H1 (cell line): ENCODE data around the gene MAN1C1.

Experiments used
- NANOG ChIP-seq: IDR thresholded peaks from 2 replicates; pipeline ENCODE4 v1.6.1; 2011; ENCODE audit warnings: low read length, low read depth, mild to moderate bottlenecking, inconsistent platforms; ENCODE audit not compliant: insufficient read depth, poor library complexity, severe bottlenecking
- POLR2A ChIP-seq, 2 experiments: IDR thresholded peaks; 1 replicate in 1 of 2; 2 replicates in 1 of 2; pipeline ENCODE4 v1.6.1; 2011; ENCODE audit warnings: low read depth in 2 of 2, low read length in 2 of 2, mild to moderate bottlenecking in 2 of 2; ENCODE audit errors: control extremely low read depth in 1 of 2
- SAP30 ChIP-seq: fragments of 300-600 bp; sonication (generic); IDR thresholded peaks from 2 replicates; pipeline ENCODE4 v1.7.1; 2012; ENCODE audit warnings: low read length, moderate library complexity, mild to moderate bottlenecking, inconsistent platforms; ENCODE audit not compliant: insufficient read depth, insufficient replicate concordance

DNA sequence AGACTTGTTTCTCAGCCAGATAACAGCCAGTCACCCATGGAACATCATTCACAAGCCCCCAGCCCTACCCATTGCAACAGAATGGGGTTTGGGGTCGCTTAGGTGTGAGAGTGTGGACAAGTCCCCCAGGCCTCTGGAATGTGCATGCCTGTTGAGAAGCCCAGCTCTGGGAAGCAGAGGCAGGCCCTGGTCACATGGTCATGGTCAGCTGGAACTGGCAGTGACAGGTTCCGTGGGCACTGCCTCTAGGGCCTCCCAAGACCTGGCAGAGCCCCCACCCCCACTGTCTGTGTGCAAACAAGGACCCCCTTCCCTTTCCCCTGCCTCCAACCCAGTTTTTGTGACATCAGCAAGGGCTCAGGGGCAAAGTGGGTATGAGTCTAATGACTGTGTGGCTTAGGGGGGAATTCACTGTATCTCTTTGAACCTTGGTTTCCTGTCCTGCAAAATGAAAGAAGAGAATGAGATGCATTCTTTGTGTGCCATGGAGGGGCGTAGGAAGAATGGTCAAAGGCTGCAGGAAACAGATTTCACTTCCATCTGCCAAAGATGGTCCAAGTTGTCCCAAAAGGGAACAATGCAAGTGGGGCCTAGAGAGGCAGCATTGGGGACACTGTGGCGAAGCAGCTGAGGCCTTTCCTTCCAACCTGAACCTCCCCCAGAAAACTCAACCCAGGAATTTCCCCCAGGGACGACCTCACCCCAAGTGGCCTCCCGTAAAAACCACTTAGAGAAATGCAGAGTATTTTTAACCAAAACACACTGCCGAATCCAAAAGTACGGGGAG, 148.7 kb downstream of the MAN1C1 start:
- TF ChIP-seq NANOG (no peak), SAP30 (no peak), POLR2A (IDR thresholded peaks at IDR 0.05; ENCODE audit: control extremely low read depth in 1 of 2, low read depth in 2 of 2, low read length in 2 of 2) (no peak)
